Head of caudate nucleus (tissue), 42 donors: ENCODE measurements around the gene SGCD.
A peak's percentile ranks its signal among the peaks of the same experiment; 100 is the strongest.
"Not testable (repeated sequence)": the region's sequence is repeated elsewhere in the genome, so short reads cannot be mapped to it uniquely, and the experiment has no call there.

Experiments used
- DNase-seq, 42 donors: peaks; one replicate each; pipeline versions ENCODE4 v3.0.0 to v3.0.0-alpha.2; 2020 to 2021; ENCODE audit warnings: mixed read lengths in 7 of 42
- intact Hi-C: fragments of 100-400 bp; cut with DNase I; formaldehyde crosslinking; loops from one replicate; pipeline ENCODE4 v1.15.0; 2022

SGCD gene

DNA sequence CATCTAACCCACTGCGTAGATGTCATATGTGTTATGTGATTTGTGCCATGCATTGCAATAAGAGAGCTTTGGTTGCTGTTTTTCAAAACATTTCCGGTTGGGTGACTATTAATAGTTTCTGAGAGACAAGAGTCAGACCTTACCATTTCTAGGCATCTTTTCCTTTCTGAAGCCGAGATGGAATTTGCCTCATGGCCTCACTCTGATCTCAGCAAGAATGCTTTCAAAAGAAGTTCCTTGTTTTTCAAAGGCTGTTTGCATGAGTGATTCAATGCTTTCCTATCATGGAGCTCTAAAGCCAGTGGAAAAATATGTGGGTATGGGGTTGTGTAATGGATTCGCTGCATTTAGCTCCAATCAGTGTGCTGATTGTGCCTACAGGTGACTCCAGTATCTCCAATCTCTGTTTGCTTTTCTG is 320.1 kb downstream of the SGCD start:
- DNase-seq, result no peak
- intact Hi-C loops, result no loop called here

- no peak for DNase-seq
- intact Hi-C loops, result no loop called here
Measured at GRCh38 chr5:156654444-156654843, 327.5 kb downstream of the SGCD start.

- intact Hi-C loops, result no loop called here
- DNase-seq, result no peak
Measured at GRCh38 chr5:156655732-156656131, 328.8 kb downstream of the SGCD start.

GRCh38 chr5:156664832-156665231 is 337.9 kb downstream of the SGCD start:
- DNase-seq, intact Hi-C loops: not testable (repeated sequence)

DNA sequence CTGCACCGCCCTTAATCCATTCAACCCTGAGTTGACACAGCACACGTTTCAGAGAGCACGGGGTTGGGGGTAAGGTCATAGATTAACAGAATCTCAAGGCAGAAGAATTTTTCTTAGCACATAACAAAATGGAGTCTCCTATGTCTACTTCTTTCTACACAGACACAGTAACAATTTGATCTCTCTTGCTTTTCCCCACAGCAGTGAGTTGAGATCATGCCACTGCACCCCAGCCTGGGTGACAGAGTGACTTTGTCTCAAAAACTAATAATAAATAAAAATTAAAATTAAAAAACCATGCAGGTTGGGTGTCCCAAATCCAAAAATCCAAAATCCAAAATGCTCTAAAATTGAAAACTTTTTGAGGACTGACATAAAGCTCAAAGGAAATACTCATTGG is 339.7 kb downstream of the SGCD start:
- DNase-seq, intact Hi-C loops: not testable (repeated sequence)

- intact Hi-C loops, result no loop called here
- DNase-seq, result no peak
Measured at GRCh38 chr5:156667616-156668015, 340.7 kb downstream of the SGCD start.

DNA sequence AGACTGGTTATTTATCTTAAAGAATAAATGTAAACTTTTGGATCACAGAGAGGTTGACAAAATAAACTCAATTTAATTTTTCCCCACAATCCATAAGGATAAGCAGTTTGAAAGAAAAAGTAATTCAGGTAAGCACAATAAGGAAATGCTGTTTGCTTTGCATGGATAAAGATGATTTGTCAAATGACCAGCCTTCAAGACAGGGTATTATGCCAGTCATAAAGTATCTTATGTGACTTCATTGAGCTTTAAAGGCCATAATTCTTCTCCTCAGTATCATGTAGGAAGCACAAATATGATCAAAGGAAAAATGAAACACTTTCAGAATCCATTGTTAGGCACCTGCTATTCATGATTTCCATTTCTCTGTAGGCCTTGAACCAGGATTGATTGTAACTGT is 342.5 kb downstream of the SGCD start:
- intact Hi-C loops, result no loop called here
- no peak for DNase-seq

- intact Hi-C loops, result no loop called here
- no peak for DNase-seq
Measured at GRCh38 chr5:156670615-156671014, 343.7 kb downstream of the SGCD start.

DNA sequence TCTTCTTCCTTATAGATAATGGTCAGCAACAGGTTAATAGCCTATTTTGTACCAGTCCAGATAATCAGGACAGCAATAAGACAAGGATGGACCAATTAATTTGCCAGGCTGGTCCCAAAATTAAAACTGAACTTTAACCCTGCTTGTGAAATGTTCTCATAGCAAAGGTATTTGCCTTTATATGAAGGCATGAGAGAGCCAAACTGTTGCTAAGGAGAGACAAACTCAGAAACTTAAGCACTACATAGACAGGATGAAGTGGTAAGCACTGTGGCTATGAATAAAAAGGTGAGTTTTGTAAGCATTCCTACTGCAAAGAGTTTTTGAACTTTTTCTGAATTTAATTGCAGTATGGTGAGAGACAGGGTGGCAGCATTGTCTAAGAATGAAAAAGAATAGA is 348.4 kb downstream of the SGCD start:
- no peak for DNase-seq
- intact Hi-C loops, result no loop called here

GRCh38 chr5:156677963-156678362 is 351.0 kb downstream of the SGCD start:
- no peak for DNase-seq
- intact Hi-C loops, result no loop called here

DNA sequence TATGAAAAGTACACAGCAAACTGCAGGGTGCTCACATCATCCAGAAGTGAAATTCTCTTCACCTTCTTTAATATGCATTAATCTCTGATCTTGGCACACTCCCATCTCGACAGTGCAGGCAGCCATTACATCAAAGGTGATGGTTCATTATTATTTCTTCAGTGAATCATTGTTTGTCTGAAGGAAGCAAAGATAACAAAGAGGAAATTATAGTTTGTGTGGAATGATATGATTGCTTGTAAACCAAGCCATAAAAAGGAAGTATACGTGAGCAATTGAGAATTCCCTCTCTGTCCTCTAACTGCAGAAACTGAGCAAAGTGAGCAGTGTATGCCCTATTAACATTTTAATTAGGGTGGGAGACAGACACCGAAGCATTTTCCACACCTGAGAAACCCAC is 351.5 kb downstream of the SGCD start:
- DNase-seq, result no peak
- intact Hi-C loops, result no loop called here

GRCh38 chr5:156680831-156681230 is 353.9 kb downstream of the SGCD start:
- DNase-seq, result peak in 3 of 42 donors; percentile 3 to 28 (median 6)
- intact Hi-C loops, result no loop called here

GRCh38 chr5:156681265-156681664 is 354.3 kb downstream of the SGCD start:
- DNase-seq, result peak in 2 of 42 donors; percentile 7 to 18
- intact Hi-C loops, result no loop called here

DNA sequence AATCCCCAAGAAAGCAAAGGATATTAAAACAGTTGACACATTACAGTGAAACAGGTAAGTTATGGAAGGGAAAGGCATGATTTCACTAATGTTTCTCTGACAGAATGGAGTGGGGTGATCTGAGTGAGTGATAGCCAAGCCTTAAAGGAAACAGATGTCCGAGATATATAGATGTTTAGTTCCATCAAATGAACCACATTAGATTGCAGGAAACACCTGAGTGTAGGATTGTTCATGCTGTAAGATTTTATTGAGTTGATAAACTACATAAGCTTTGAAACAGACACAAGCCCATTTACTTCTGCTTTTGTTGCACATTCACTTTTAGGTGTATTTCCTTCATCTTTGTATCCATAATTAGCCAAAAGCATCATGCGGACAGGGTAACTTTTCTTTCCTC is 356.0 kb downstream of the SGCD start:
- DNase-seq, result no peak
- intact Hi-C loops, result no loop called here

GRCh38 chr5:156683509-156683908 is 356.5 kb downstream of the SGCD start:
- intact Hi-C loops, result no loop called here
- no peak for DNase-seq

GRCh38 chr5:156684216-156684615 is 357.3 kb downstream of the SGCD start:
- intact Hi-C loops, result no loop called here
- DNase-seq, result no peak

- DNase-seq, result no peak
- intact Hi-C loops, result no loop called here
Measured at GRCh38 chr5:156685481-156685880, 358.5 kb downstream of the SGCD start.

GRCh38 chr5:156686380-156686779 is 359.4 kb downstream of the SGCD start:
- intact Hi-C loops, result no loop called here
- no peak for DNase-seq

GRCh38 chr5:156686796-156687195 is 359.8 kb downstream of the SGCD start:
- intact Hi-C loops, result no loop called here
- DNase-seq, result no peak

DNA sequence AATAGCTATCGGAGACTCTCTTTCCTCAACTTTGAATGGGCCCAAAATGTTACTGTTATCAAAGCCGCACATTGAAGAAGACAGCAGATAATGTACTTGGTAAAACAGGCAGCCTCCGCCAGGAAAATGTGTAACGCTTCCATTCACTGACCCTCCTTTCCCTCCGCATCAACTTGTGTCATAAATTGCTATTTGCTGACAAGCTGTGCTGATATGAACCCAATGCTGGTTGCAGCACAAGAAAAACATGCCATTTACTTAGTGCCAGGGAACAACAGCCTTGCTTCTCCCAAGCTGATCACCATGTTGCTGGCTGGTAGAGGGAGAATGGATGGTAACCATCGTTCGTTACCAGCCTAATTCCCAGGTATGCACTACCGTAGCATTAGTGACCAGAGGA is 360.6 kb downstream of the SGCD start:
- no peak for DNase-seq
- intact Hi-C loops, result no loop called here

GRCh38 chr5:156691572-156691971 is 364.6 kb downstream of the SGCD start:
- DNase-seq, result no peak
- intact Hi-C loops, result no loop called here

GRCh38 chr5:156693113-156693512 is 366.1 kb downstream of the SGCD start:
- intact Hi-C loops, result no loop called here
- no peak for DNase-seq
